Measurements from ENCODE around the gene PADI1. TPM values are rescaled to one million over a fixed set of nuclear protein-coding genes. Genes with fewer than 3 reads are reported as not detected.

The PADI1 gene
- total RNA-seq, 2 experiments from 2014 or later, result not detected

- no peaks in the 10 kb centered on the region for H3K9me3 Mint-ChIP-seq
- H3K4me1 Mint-ChIP-seq (ENCODE audit: low read depth), result no peaks in the 10 kb centered on the region
- CTCF ChIA-PET, result interaction anchor here (6.1 kb wide), 1 partner anchor 107 kb away, joined by 163 read pairs; no protein-coding TSS in a partner anchor
- H3K27me3 Mint-ChIP-seq, result no peaks in the 10 kb centered on the region
- intact Hi-C loops (cut with micrococcal nuclease), result no loop called here
- H3K36me3 Mint-ChIP-seq (ENCODE audit: low read depth), result no peaks in the 10 kb centered on the region
- DNase-seq, result no peak
- POLR2A ChIA-PET, result interaction anchor here (0.9 to 1.1 kb wide), 2 partner anchors 80 to 111 kb away, joined by 3 read pairs; no protein-coding TSS in a partner anchor
- H3K4me3 Mint-ChIP-seq, result no peak overlapping the region
- TF ChIP-seq CTCF (IDR thresholded peaks at IDR 0.05), result no peak
- H3K27ac Mint-ChIP-seq, result no peak overlapping the region
- no peak for ATAC-seq
These were observed 28.1 kb downstream of the PADI1 start for GRCh38 chr1:17232759-17233661.

- no peak overlapping the region for H3K27ac Mint-ChIP-seq
- ChIA-PET CTCF (interaction anchor here (0.9 to 6.1 kb wide), 3 partner anchors 8 to 108 kb away, joined by 3 to 163 read pairs (median 6); no protein-coding TSS in a partner anchor), POLR2A (interaction anchor here (0.9 to 1.1 kb wide), 2 partner anchors 81 to 112 kb away, joined by 3 read pairs; no protein-coding TSS in a partner anchor)
- H3K27me3 Mint-ChIP-seq, result no peaks in the 10 kb centered on the region
- H3K9me3 Mint-ChIP-seq, result no peaks in the 10 kb centered on the region
- H3K4me3 Mint-ChIP-seq, result no peak overlapping the region
- no peak for TF ChIP-seq CTCF (IDR thresholded peaks at IDR 0.05)
- peak; percentile 45 for ATAC-seq
- DNase-seq, result no peak
- intact Hi-C loops (cut with micrococcal nuclease), result no loop called here
- H3K36me3 Mint-ChIP-seq (ENCODE audit: low read depth), result no peaks in the 10 kb centered on the region
- no peaks in the 10 kb centered on the region for H3K4me1 Mint-ChIP-seq (ENCODE audit: low read depth)
These were observed 28.9 kb downstream of the PADI1 start for GRCh38 chr1:17233675-17234320.

GRCh38 chr1:17234405-17234804 lies 29.5 kb downstream of the PADI1 start:
- DNase-seq (no peak), ATAC-seq (no peak)
- ChIA-PET POLR2A (no interaction called here), CTCF (interaction anchor here (0.9 to 6.1 kb wide), 3 partner anchors 9 to 109 kb away, joined by 3 to 163 read pairs (median 6); no protein-coding TSS in a partner anchor)
- no peaks in the 10 kb centered on the region for H3K36me3 Mint-ChIP-seq (ENCODE audit: low read depth)
- intact Hi-C loops (cut with micrococcal nuclease), result no loop called here
- TF ChIP-seq CTCF (IDR thresholded peaks at IDR 0.05), result no peak
- no peak overlapping the region for H3K27ac Mint-ChIP-seq
- H3K9me3 Mint-ChIP-seq, result no peaks in the 10 kb centered on the region
- H3K27me3 Mint-ChIP-seq, result no peaks in the 10 kb centered on the region
- H3K4me3 Mint-ChIP-seq, result no peak overlapping the region
- no peaks in the 10 kb centered on the region for H3K4me1 Mint-ChIP-seq (ENCODE audit: low read depth)

GRCh38 chr1:17235135-17235885 lies 30.4 kb downstream of the PADI1 start:
- no peak for TF ChIP-seq CTCF (IDR thresholded peaks at IDR 0.05)
- Mint-ChIP-seq H3K36me3 (ENCODE audit: low read depth) (no peaks in the 10 kb centered on the region), H3K9me3 (no peaks in the 10 kb centered on the region), H3K4me3 (no peak overlapping the region), H3K27me3 (no peaks in the 10 kb centered on the region), H3K27ac (no peak overlapping the region), H3K4me1 (ENCODE audit: low read depth) (no peaks in the 10 kb centered on the region)
- DNase-seq (no peak), ATAC-seq (no peak)
- intact Hi-C loops (cut with micrococcal nuclease), result no loop called here
- ChIA-PET CTCF (interaction anchor here (1.0 to 6.1 kb wide), 3 partner anchors 10 to 110 kb away, joined by 3 to 163 read pairs (median 6); no protein-coding TSS in a partner anchor), POLR2A (no interaction called here)

Measured in activated CD8-positive, alpha-beta T cell treated with anti-CD3 and anti-CD28 coated beads for 36 hours (primary cell).